OCI-LY7 (cell line): ENCODE data around the gene TAF1L. TPM values are rescaled to one million over a fixed set of nuclear protein-coding genes. Genes with fewer than 3 reads are reported as not detected.

Experiments
- BruUV-seq: library from RNA; stranded (reverse); fragments of 400-500 nt; replicated peaks from 2 replicates; lab custom pipeline; 2021; lab: Mats Ljungman, UMichigan
- CTCF ChIA-PET: fragments of 300-600 bp; sonication (Branson Sonifier 250); formaldehyde crosslinking; loops from one replicate; lab custom pipeline; 2022; ENCODE audit warnings: antibody characterized with exemption; ENCODE audit not compliant: unreplicated experiment; lab: Charles Lee
- POLR2A ChIA-PET: fragments of 300-600 bp; sonication (Branson Sonifier 250); formaldehyde crosslinking; loops from one replicate; lab custom pipeline; 2022; ENCODE audit warnings: antibody characterized with exemption; lab: Charles Lee
- DNase-seq: peaks from one replicate; pipeline ENCODE4 v3.0.0-alpha.2; 2015; ENCODE audit warnings: low spot score
- H2AFZ ChIP-seq: fragments of 200-600 bp; sonication (generic), shearing (Covaris generic); 2 replicates; pipeline ENCODE4 v1.6.1; 2014; ENCODE audit warnings: mild to moderate bottlenecking, antibody characterized with exemption, low read length, moderate library complexity
- H3K27ac ChIP-seq: fragments of 200-600 bp; sonication (generic); 2 replicates; pipeline ENCODE4 v1.5.1; 2014; ENCODE audit warnings: mixed run types, low read depth, mild to moderate bottlenecking, moderate library complexity, low read length, inconsistent platforms; ENCODE audit not compliant: poor library complexity, severe bottlenecking
- H3K36me3 ChIP-seq: fragments of 200-600 bp; sonication (generic); 2 replicates; pipeline ENCODE4 v1.6.1; 2014; ENCODE audit warnings: mild to moderate bottlenecking, antibody characterized with exemption, low read length, moderate library complexity, mixed read lengths; ENCODE audit not compliant: insufficient read depth
- H3K4me1 ChIP-seq: fragments of 200-600 bp; sonication (generic); 2 replicates; pipeline ENCODE4 v1.5.1; 2014; ENCODE audit warnings: mild to moderate bottlenecking, low read length; ENCODE audit not compliant: insufficient read depth, poor library complexity, severe bottlenecking
- H3K4me2 ChIP-seq: fragments of 200-600 bp; sonication (generic); 2 replicates; pipeline ENCODE4 v1.6.1; 2014; ENCODE audit warnings: mild to moderate bottlenecking, low read length
- H3K4me3 ChIP-seq: fragments of 200-600 bp; sonication (generic); 2 replicates; pipeline ENCODE4 v1.5.1; 2014; ENCODE audit warnings: mild to moderate bottlenecking, low read depth, low read length; ENCODE audit not compliant: poor library complexity, severe bottlenecking
- H3K79me2 ChIP-seq: fragments of 200-600 bp; sonication (generic); 2 replicates; pipeline ENCODE4 v1.6.1; 2016; ENCODE audit warnings: low read depth, mild to moderate bottlenecking, low read length, moderate library complexity, mixed read lengths; ENCODE audit not compliant: insufficient read depth
- H3K9me2 ChIP-seq: fragments of 200-600 bp; sonication (generic); 2 replicates; pipeline ENCODE4 v1.6.1; 2016; ENCODE audit warnings: mild to moderate bottlenecking, low read length, mixed read lengths; ENCODE audit not compliant: insufficient read depth
- H3K9me3 ChIP-seq: fragments of 200-600 bp; sonication (generic); 2 replicates; pipeline ENCODE4 v1.6.1; 2014; ENCODE audit warnings: mild to moderate bottlenecking, mixed run types, low read length, mixed read lengths
- H4K20me1 ChIP-seq: fragments of 200-600 bp; sonication (generic); 2 replicates; pipeline ENCODE4 v1.6.1; 2014; ENCODE audit warnings: mild to moderate bottlenecking, antibody characterized with exemption, low read length, moderate library complexity, mixed read lengths; ENCODE audit not compliant: insufficient read depth
- EZH2phosphoT487 ChIP-seq: fragments of 200-600 bp; sonication (generic); IDR thresholded peaks from 2 replicates; pipeline ENCODE4 v1.6.1; 2018; ENCODE audit warnings: low read depth, borderline replicate concordance, mild to moderate bottlenecking, mixed run types, antibody characterized with exemption, low read length, moderate library complexity, mixed read lengths
- intact Hi-C: fragments of 100-400 bp; cut with micrococcal nuclease; formaldehyde crosslinking; loops from one replicate; pipeline ENCODE4 v1.10.0; 2022; ENCODE audit not compliant: unreplicated experiment
- total RNA-seq, 2 experiments: library from RNA; depleted of rRNA in 1 of 2; stranded (reverse); fragments of >200 nt in 1 of 2; shearing (Covaris generic) in 1 of 2; gene quantifications; 2 replicates each; pipeline ENCODE4 v1.2.3, GENCODE V29; 2014 to 2022
- TF ChIP-seq, protein P1 (sequence below): fragments of 200-600 bp; sonication (generic); conservative IDR thresholded peaks from 2 replicates; pipeline ENCODE4 v1.5.1; 2014; ENCODE audit warnings: mild to moderate bottlenecking, antibody characterized with exemption, low read length, moderate library complexity, mixed read lengths

The TAF1L gene
- total RNA-seq, 2 experiments from 2014 or later, result 0.06 TPM; not detected in 1

DNA sequence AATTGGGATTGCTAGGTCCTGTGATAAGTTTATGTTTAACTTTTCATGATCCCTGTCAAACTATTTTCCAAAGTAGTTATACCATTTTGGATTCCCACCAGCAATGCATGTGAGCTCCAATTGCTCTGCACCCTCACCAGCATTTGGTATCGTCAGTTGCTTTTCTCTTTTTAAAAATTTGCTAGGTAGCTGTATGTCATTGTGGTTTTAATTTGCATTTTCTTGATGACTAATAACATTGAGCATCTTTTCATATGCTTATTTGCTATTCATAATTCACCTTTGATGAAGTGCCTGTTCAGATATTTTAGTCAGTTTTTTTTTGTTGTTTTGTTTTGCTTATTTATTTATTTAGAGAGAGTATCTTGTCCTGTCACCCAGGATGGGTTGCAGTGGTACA is 12.5 kb downstream of the TAF1L start:
- Histone ChIP-seq H3K79me2 (no peaks in the 10 kb centered on the region), H3K9me2 (no peaks in the 10 kb centered on the region), H3K4me1 (no peaks in the 10 kb centered on the region), H3K27ac (no peak overlapping the region), H3K4me2 (no peak overlapping the region), H3K4me3 (no peak overlapping the region), H4K20me1 (no peaks in the 10 kb centered on the region), H2AFZ (no peak overlapping the region), H3K9me3 (no peaks in the 10 kb centered on the region), H3K36me3 (no peaks in the 10 kb centered on the region)
- no TSS peak for BruUV-seq
- ChIA-PET POLR2A (no interaction called here), CTCF (no interaction called here)
- intact Hi-C loops, result no loop called here
- no peak for DNase-seq
- TF ChIP-seq, protein P1, sequence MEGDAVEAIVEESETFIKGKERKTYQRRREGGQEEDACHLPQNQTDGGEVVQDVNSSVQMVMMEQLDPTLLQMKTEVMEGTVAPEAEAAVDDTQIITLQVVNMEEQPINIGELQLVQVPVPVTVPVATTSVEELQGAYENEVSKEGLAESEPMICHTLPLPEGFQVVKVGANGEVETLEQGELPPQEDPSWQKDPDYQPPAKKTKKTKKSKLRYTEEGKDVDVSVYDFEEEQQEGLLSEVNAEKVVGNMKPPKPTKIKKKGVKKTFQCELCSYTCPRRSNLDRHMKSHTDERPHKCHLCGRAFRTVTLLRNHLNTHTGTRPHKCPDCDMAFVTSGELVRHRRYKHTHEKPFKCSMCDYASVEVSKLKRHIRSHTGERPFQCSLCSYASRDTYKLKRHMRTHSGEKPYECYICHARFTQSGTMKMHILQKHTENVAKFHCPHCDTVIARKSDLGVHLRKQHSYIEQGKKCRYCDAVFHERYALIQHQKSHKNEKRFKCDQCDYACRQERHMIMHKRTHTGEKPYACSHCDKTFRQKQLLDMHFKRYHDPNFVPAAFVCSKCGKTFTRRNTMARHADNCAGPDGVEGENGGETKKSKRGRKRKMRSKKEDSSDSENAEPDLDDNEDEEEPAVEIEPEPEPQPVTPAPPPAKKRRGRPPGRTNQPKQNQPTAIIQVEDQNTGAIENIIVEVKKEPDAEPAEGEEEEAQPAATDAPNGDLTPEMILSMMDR, result no peak
- TF ChIP-seq EZH2phosphoT487, result no peak

DNA sequence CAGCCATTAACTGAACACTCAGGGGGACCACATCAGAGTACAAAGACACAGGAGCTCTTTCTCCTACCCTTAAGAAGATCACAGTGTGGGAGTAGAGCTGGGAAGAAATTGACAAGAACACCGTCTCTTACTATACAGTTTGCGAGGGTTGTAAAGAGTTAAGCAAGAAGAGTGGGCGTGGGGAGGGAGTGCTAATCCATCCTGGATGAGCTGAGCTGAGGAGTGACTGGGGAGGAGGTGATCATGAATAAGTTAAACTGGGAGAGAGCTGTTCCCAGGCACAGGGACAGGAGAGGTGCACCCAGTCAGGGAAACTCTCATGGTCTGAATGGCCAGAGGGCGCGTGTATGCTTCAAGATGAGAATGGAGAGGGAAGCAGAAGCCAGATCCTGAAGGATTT is 17.2 kb downstream of the TAF1L start:
- ChIA-PET CTCF (no interaction called here), POLR2A (interaction anchor here (0.6 to 1.4 kb wide), 2 partner anchors 13 to 581 kb away, joined by 3 to 5 read pairs; no protein-coding TSS in a partner anchor)
- no peak overlapping the region for H3K4me2 ChIP-seq
- H2AFZ ChIP-seq, result no peak overlapping the region
- intact Hi-C loops, result no loop called here
- BruUV-seq, result no TSS peak
- no peak overlapping the region for H3K27ac ChIP-seq
- H3K9me2 ChIP-seq, result no peaks in the 10 kb centered on the region
- no peaks in the 10 kb centered on the region for H3K9me3 ChIP-seq
- no peaks in the 10 kb centered on the region for H3K4me1 ChIP-seq
- no peak overlapping the region for H3K4me3 ChIP-seq
- H4K20me1 ChIP-seq, result no peaks in the 10 kb centered on the region
- no peak for TF ChIP-seq EZH2phosphoT487
- TF ChIP-seq, protein P1, result no peak
- DNase-seq, result no peak
- no peaks in the 10 kb centered on the region for H3K79me2 ChIP-seq
- H3K36me3 ChIP-seq, result no peaks in the 10 kb centered on the region

DNA sequence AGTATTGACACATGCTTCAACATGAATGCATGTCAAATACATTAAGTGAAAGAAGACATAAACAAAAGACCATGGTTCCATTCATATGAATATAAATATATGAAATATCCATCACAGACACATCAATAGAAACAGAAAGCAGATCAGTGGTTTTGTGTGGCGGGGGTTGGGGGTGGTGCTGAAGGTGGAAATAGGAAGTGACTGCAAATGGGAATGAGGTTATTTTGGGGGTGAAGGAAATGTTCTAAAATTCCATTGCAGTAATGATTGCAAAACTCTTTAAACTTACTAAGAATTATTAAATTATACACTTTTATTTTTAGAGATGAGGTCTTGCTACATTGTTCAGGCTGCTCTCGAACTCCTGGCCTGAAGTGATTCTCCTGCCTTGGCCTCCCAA is 28.7 kb downstream of the TAF1L start:
- H4K20me1 ChIP-seq, result no peaks in the 10 kb centered on the region
- no peak overlapping the region for H2AFZ ChIP-seq
- no peaks in the 10 kb centered on the region for H3K9me2 ChIP-seq
- no peak overlapping the region for H3K4me2 ChIP-seq
- no peak for DNase-seq
- no peak overlapping the region for H3K27ac ChIP-seq
- peaks cover 8% of the 10 kb centered on the region; the same call in 1 of the 2 replicates for H3K9me3 ChIP-seq
- H3K79me2 ChIP-seq, result no peaks in the 10 kb centered on the region
- no TSS peak for BruUV-seq
- H3K4me1 ChIP-seq, result peaks cover 34% of the 10 kb centered on the region
- intact Hi-C loops, result no loop called here
- TF ChIP-seq, protein P1, result no peak
- no peak for TF ChIP-seq EZH2phosphoT487
- H3K36me3 ChIP-seq, result no peaks in the 10 kb centered on the region
- no peak overlapping the region for H3K4me3 ChIP-seq
- ChIA-PET CTCF (no interaction called here), POLR2A (interaction anchor here (0.5 kb wide), 1 partner anchor 165 kb away, joined by 4 read pairs; no protein-coding TSS in a partner anchor)
